K562 (cell line): ENCODE data around the gene METTL25. TPM values are rescaled to one million over a fixed set of nuclear protein-coding genes. Genes with fewer than 3 reads are reported as not detected.

Experiments used
- ATAC-seq: fragments of 200-7000 bp; cut with Tn5 transposase; 3 replicates; pipeline ENCODE4 v1.9.1; 2020; ENCODE audit warnings: moderate library complexity
- BruUV-seq: library from RNA; stranded (reverse); fragments of 400-500 nt; replicated peaks from 2 replicates; lab custom pipeline; 2021; lab: Mats Ljungman, UMichigan
- CTCF ChIA-PET: fragments of 300-600 bp; formaldehyde crosslinking; extraction: SDS; loops from one replicate; lab custom pipeline; 2021; ENCODE audit warnings: low intra/inter-chr PET ratio; lab: Yijun Ruan, JAX
- POLR2A ChIA-PET: fragments of 300-600, 350-650 bp; sonication (Branson Sonifier 250); formaldehyde crosslinking; extraction: SDS; loops from one replicate; lab custom pipeline; 2021; ENCODE audit warnings: antibody characterized with exemption, inconsistent platforms; lab: Yijun Ruan, JAX
- DNase-seq, 4 experiments: peaks; one replicate each; pipeline versions ENCODE4 v3.0.0 to v3.0.0-alpha.2; 2011 to 2018; ENCODE audit warnings: low spot score in 3 of 4, mixed read lengths in 3 of 4; ENCODE audit errors: extremely low read depth in 1 of 4
- FAIRE-seq: peaks from 2 replicates; lab custom pipeline; 2011; peaks lifted over from hg19 to GRCh38; lab: Jason Lieb, UNC
- H2AFZ ChIP-seq: 2 replicates; pipeline ENCODE4 v1.6.0; 2011; ENCODE audit warnings: low read depth, low read length, control low read depth, inconsistent platforms
- H3K27ac ChIP-seq: fragments of 200-600 bp; 3 replicates; pipeline ENCODE4 v1.8.0; 2011; ENCODE audit warnings: low read depth, mild to moderate bottlenecking, control low read depth, inconsistent platforms, low read length, moderate library complexity, mixed read lengths; ENCODE audit errors: extremely low read depth
- H3K27me3 ChIP-seq, 2 experiments: fragments of 300-600 bp in 1 of 2; 2 replicates in 1 of 2; 3 replicates in 1 of 2; pipeline versions ENCODE4 v1.6.0 to v1.8.0; 2011; ENCODE audit warnings: inconsistent platforms in 2 of 2, low read length in 2 of 2, mild to moderate bottlenecking in 1 of 2, mixed read lengths in 1 of 2, moderate library complexity in 1 of 2; ENCODE audit not compliant: control insufficient read depth in 2 of 2, insufficient read depth in 2 of 2
- H3K36me3 ChIP-seq: fragments of 300-600 bp; 3 replicates; pipeline ENCODE4 v1.8.0; 2011; ENCODE audit warnings: mild to moderate bottlenecking, low read length, inconsistent platforms; ENCODE audit not compliant: control insufficient read depth, insufficient read depth
- H3K4me1 ChIP-seq, 2 experiments: fragments of 200-600 bp in 1 of 2; replicated peaks in 1 of 2; 2 replicates in 1 of 2; 3 replicates in 1 of 2; pipeline versions ENCODE4 v1.5.1 to v1.8.0; 2011; ENCODE audit warnings: inconsistent platforms in 2 of 2, low read length in 2 of 2, mild to moderate bottlenecking in 1 of 2, mixed read lengths in 1 of 2, moderate library complexity in 1 of 2; ENCODE audit not compliant: control insufficient read depth in 2 of 2, insufficient read depth in 2 of 2
- H3K4me2 ChIP-seq: 2 replicates; pipeline ENCODE4 v1.6.1; 2011; ENCODE audit warnings: low read length, control low read depth, inconsistent platforms, mixed read lengths; ENCODE audit not compliant: insufficient read depth
- H3K4me3 ChIP-seq: fragments of 200-600 bp; sonication (generic), shearing (Covaris generic); 2 replicates; pipeline ENCODE4 v1.5.1; 2016; ENCODE audit warnings: control low read depth, inconsistent platforms
- H3K79me2 ChIP-seq: fragments of 200-600 bp; 3 replicates; pipeline ENCODE4 v1.8.0; 2011; ENCODE audit warnings: low read length, inconsistent platforms; ENCODE audit not compliant: control insufficient read depth, insufficient read depth
- H3K9ac ChIP-seq, 2 experiments: 2 replicates each; pipeline versions ENCODE4 v1.6.0 to v1.6.1; 2011; ENCODE audit warnings: low read depth in 2 of 2, low read length in 2 of 2, control low read depth in 1 of 2, inconsistent platforms in 1 of 2, mild to moderate bottlenecking in 1 of 2, mixed read lengths in 1 of 2; ENCODE audit not compliant: insufficient read depth in 1 of 2
- H3K9me1 ChIP-seq: one replicate; pipeline ENCODE4 v1.6.0; 2011; ENCODE audit warnings: inconsistent platforms, mild to moderate bottlenecking, low read length, moderate library complexity; ENCODE audit not compliant: control insufficient read depth, insufficient read depth
- H3K9me3 ChIP-seq: replicated peaks from 2 replicates; pipeline ENCODE4 v1.5.1; 2011; ENCODE audit warnings: low read depth, low read length, inconsistent platforms; ENCODE audit not compliant: control insufficient read depth, insufficient read depth
- H4K20me1 ChIP-seq: replicated peaks from 2 replicates; pipeline ENCODE4 v1.6.1; 2011; ENCODE audit warnings: low read length, inconsistent platforms, mixed read lengths; ENCODE audit not compliant: control insufficient read depth, insufficient read depth
- BDP1 ChIP-seq: IDR thresholded peaks from 3 replicates; pipeline ENCODE4 v1.6.1; 2011; ENCODE audit not compliant: insufficient read length, insufficient read depth
- CCNT2 ChIP-seq: IDR thresholded peaks from 2 replicates; pipeline ENCODE4 v1.6.1; 2011; ENCODE audit warnings: borderline replicate concordance, low read depth, mild to moderate bottlenecking, moderate library complexity, mixed read lengths, low read length; ENCODE audit not compliant: insufficient read length; ENCODE audit errors: extremely low read depth
- FOS ChIP-seq: IDR thresholded peaks from 3 replicates; pipeline ENCODE4 v1.6.1; 2011; ENCODE audit not compliant: insufficient read length; ENCODE audit errors: extremely low read depth
- NFE2L1 ChIP-seq: fragments of 450-650 bp; IDR thresholded peaks from 2 replicates; pipeline ENCODE4 v1.6.1; 2016; ENCODE audit warnings: missing genetic modification characterization, low read depth, mild to moderate bottlenecking, missing compliant biosample characterization, moderate library complexity, borderline replicate concordance
- RB1 ChIP-seq: fragments of 450-650 bp; IDR thresholded peaks from 2 replicates; pipeline ENCODE4 v1.6.1; 2017; ENCODE audit warnings: low read depth, mild to moderate bottlenecking
- SOX6 ChIP-seq: fragments of 450-650 bp; IDR thresholded peaks from 2 replicates; pipeline ENCODE4 v1.6.1; 2014; ENCODE audit warnings: mild to moderate bottlenecking
- UBTF ChIP-seq, 2 experiments: IDR thresholded peaks; 2 replicates each; pipeline ENCODE4 v1.6.1; 2012; ENCODE audit warnings: improper control_type of control experiment in 2 of 2, low read depth in 2 of 2, low read length in 2 of 2, borderline replicate concordance in 1 of 2
- ZC3H4 ChIP-seq: sonication (generic); formaldehyde crosslinking; IDR thresholded peaks from 2 replicates; pipeline ENCODE4 v1.9.0; 2021; ENCODE audit warnings: missing genetic modification reagents, borderline replicate concordance
- ZFP36 ChIP-seq: fragments of 150-350 bp; IDR thresholded peaks from 2 replicates; pipeline ENCODE4 v1.6.1; 2018; ENCODE audit warnings: low read length, low read depth; ENCODE audit not compliant: partially characterized antibody
- WGBS: fragments of 100-300 bp; shearing (Covaris generic); methylation state at CpG from one replicate; pipeline ENCODE4 v1.1.6; 2016; ENCODE audit warnings: low coverage, mixed read lengths; ENCODE audit not compliant: insufficient coverage; ENCODE audit errors: missing lambda C conversion rate; 5-methylcytosine and 5-hydroxymethylcytosine counted together
- in situ Hi-C: fragments of 300-500 bp; cut with MboI; formaldehyde crosslinking; loops from 4 replicates; pipeline ENCODE4 v1.15.0; 2018; ENCODE audit warnings: inconsistent platforms, mixed read lengths
- intact Hi-C: fragments of 100-400 bp; cut with micrococcal nuclease; formaldehyde crosslinking; loops from 2 replicates; pipeline ENCODE4 v1.14.2; 2022
- polyA plus RNA-seq, 8 experiments: library from polyadenylated mRNA; depleted of rRNA in 4 of 8; stranded (reverse) in 5 of 8; unstranded in 3 of 8; fragments of >200 nt; fragmentation: Nextera tagmentation in 2 of 8; fragmentation: Illumina TruSeq in 1 of 8; extraction: Ambion mirVana in 2 of 8; extraction: Trizol in 1 of 8; gene quantifications; 2 replicates each; pipeline versions ENCODE4 v1.2.1 to v1.2.3, GENCODE V29; 2011 to 2014; ENCODE audit warnings: inconsistent platforms in 1 of 8, missing spikeins in 1 of 8
- total RNA-seq, 7 experiments: library from RNA; depleted of rRNA in 6 of 7; stranded (reverse); fragments of >200 nt in 6 of 7; fragmentation: Illumina TruSeq in 2 of 7; extraction: Trizol in 2 of 7; gene quantifications; 2 replicates each; pipeline versions ENCODE4 v1.2.1 to v1.2.3, GENCODE V29; 2011 to 2021; ENCODE audit warnings: low replicate concordance in 1 of 7
- TF ChIP-seq, protein P1 (sequence below): fragments of 450-650 bp; formaldehyde crosslinking; conservative IDR thresholded peaks from 2 replicates; pipeline ENCODE4 v1.4.0; 2022; ENCODE audit warnings: mild to moderate bottlenecking, missing genetic modification characterization
- TF ChIP-seq, protein P2 (sequence below): fragments of 250-450 bp; sonication (Bioruptor Pico); IDR thresholded peaks from 2 replicates; pipeline ENCODE4 v1.4.0; 2020; ENCODE audit warnings: mild to moderate bottlenecking
- TF ChIP-seq, protein P3 (sequence below), 2 experiments: fragments of 150-350 bp in 1 of 2; IDR thresholded peaks; 2 replicates each; pipeline ENCODE4 v1.6.1; 2012 to 2016; ENCODE audit warnings: low read depth in 2 of 2, low read length in 2 of 2, mild to moderate bottlenecking in 1 of 2, moderate library complexity in 1 of 2

The METTL25 gene
- total and polyA plus RNA-seq, 9 of the 15 experiments (the other 6 are each of a cell fraction or from before 2014, with no cell fraction given): 0.50 to 2.4 (median 1.9) TPM

GRCh38 chr12:82327861-82328260 lies 30.5 kb upstream of the METTL25 start:
- POLR2A ChIA-PET: no interaction called here
- in situ Hi-C loops: no loop called here
- 0% methylated on average over 1 of the region's 1 CpG for WGBS
- TF ChIP-seq FOS (no peak), NFE2L1 (no peak), CCNT2 (no peak), ZFP36 (no peak), SOX6 (no peak), BDP1 (no peak), RB1 (no peak), ZC3H4 (CRISPR knock-in tag) (no peak), UBTF (IDR thresholded peaks at IDR 0.05; ENCODE audit: borderline replicate concordance in 1 of 2, low read depth in 2 of 2, low read length in 2 of 2) (no peak)
- TF ChIP-seq, protein P1, sequence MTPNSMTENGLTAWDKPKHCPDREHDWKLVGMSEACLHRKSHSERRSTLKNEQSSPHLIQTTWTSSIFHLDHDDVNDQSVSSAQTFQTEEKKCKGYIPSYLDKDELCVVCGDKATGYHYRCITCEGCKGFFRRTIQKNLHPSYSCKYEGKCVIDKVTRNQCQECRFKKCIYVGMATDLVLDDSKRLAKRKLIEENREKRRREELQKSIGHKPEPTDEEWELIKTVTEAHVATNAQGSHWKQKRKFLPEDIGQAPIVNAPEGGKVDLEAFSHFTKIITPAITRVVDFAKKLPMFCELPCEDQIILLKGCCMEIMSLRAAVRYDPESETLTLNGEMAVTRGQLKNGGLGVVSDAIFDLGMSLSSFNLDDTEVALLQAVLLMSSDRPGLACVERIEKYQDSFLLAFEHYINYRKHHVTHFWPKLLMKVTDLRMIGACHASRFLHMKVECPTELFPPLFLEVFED (CRISPR knock-in tag): no peak
- TF ChIP-seq, protein P2, sequence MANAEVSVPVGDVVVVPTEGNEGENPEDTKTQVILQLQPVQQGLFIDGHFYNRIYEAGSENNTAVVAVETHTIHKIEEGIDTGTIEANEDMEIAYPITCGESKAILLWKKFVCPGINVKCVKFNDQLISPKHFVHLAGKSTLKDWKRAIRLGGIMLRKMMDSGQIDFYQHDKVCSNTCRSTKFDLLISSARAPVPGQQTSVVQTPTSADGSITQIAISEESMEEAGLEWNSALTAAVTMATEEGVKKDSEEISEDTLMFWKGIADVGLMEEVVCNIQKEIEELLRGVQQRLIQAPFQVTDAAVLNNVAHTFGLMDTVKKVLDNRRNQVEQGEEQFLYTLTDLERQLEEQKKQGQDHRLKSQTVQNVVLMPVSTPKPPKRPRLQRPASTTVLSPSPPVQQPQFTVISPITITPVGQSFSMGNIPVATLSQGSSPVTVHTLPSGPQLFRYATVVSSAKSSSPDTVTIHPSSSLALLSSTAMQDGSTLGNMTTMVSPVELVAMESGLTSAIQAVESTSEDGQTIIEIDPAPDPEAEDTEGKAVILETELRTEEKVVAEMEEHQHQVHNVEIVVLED (CRISPR knock-in tag): no peak
- TF ChIP-seq, protein P3, sequence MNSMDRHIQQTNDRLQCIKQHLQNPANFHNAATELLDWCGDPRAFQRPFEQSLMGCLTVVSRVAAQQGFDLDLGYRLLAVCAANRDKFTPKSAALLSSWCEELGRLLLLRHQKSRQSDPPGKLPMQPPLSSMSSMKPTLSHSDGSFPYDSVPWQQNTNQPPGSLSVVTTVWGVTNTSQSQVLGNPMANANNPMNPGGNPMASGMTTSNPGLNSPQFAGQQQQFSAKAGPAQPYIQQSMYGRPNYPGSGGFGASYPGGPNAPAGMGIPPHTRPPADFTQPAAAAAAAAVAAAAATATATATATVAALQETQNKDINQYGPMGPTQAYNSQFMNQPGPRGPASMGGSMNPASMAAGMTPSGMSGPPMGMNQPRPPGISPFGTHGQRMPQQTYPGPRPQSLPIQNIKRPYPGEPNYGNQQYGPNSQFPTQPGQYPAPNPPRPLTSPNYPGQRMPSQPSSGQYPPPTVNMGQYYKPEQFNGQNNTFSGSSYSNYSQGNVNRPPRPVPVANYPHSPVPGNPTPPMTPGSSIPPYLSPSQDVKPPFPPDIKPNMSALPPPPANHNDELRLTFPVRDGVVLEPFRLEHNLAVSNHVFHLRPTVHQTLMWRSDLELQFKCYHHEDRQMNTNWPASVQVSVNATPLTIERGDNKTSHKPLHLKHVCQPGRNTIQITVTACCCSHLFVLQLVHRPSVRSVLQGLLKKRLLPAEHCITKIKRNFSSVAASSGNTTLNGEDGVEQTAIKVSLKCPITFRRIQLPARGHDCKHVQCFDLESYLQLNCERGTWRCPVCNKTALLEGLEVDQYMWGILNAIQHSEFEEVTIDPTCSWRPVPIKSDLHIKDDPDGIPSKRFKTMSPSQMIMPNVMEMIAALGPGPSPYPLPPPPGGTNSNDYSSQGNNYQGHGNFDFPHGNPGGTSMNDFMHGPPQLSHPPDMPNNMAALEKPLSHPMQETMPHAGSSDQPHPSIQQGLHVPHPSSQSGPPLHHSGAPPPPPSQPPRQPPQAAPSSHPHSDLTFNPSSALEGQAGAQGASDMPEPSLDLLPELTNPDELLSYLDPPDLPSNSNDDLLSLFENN (IDR thresholded peaks at IDR 0.05; ENCODE audit: low read depth in 2 of 2, low read length in 2 of 2): no peak

More at GRCh38 chr12:82327861-82328260, 30.5 kb upstream of the METTL25 start:
- H3K9me1 ChIP-seq: no peaks in the 10 kb centered on the region
- H3K27ac ChIP-seq: no peak overlapping the region
- no peaks in the 10 kb centered on the region for H4K20me1 ChIP-seq
- CTCF ChIA-PET: interaction anchor here (0.7 kb wide), 1 partner anchor 1058 kb away, joined by 3 read pairs; no protein-coding TSS in a partner anchor
- no peak overlapping the region for H3K4me3 ChIP-seq
- BruUV-seq: no TSS peak
- ATAC-seq (no peak), FAIRE-seq (no peak), DNase-seq (no peak)
- H2AFZ ChIP-seq: no peak overlapping the region
- no peaks in the 10 kb centered on the region for H3K9me3 ChIP-seq
- H3K27me3 ChIP-seq: no peaks in the 10 kb centered on the region
- H3K36me3 ChIP-seq: no peaks in the 10 kb centered on the region
- H3K4me1 ChIP-seq: no peaks in the 10 kb centered on the region
- H3K9ac ChIP-seq: no peak overlapping the region
- H3K79me2 ChIP-seq: no peaks in the 10 kb centered on the region
- intact Hi-C loops: loop anchor here (10.0 kb wide), 1 partner anchor 683 kb away; no protein-coding TSS in a partner anchor
- H3K4me2 ChIP-seq: no peak overlapping the region
